NCI-H146 treated with DMSO at 0.1 percent for 48 hours (cell line): ENCODE results near the gene CD163L1.
"Not testable (repeated sequence)": the region's sequence is repeated elsewhere in the genome, so short reads cannot be mapped to it uniquely, and the experiment has no call there.

Source experiments
- DNase-seq: peaks from one replicate; lab custom pipeline; 2025; ENCODE audit not compliant: unreplicated experiment; lab: John Stamatoyannopoulos, UW

Gene CD163L1

DNA sequence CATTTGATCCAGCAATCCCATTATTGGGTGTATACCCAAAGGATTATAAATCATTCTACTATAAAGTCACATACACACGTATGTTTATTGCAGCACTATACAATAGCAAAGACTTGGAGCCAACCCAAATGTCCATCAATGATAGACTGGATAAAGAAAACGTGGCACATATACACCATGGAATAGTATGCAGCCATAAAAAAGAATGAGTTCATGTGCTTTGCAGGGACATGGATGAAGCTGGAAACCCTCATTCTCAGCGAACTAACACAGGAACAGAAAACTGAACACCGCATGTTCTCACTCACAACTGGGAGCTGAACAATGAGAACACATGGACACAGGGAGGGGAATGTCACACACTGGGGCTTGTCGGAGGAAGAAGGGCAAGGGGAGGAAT, 106.2 kb downstream of the CD163L1 start:
- not testable (repeated sequence) for DNase-seq

GRCh38 chr12:7327918-7328317, 116.0 kb downstream of the CD163L1 start:
- DNase-seq: no peak

- DNase-seq: no peak
These were observed 119.8 kb downstream of the CD163L1 start for GRCh38 chr12:7324176-7324575.

DNA sequence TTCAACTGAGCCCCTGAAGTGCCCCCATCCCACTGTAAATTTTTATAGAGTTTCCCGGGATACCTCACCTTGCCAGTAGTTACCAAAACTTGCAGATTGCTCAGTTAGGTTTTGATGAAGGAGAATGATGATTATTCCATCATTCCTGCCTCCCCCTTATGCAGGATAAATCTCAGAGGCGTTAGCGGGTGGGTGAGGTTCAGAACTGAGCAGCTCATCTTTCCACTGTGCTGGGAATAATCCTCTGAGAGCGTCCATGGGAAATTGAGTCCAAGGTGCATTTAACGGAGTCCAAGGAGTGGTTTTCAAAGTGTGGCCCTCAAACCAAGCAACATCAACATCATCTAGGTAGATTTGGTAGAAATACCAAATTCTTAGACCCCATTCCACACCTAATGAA, 121.4 kb downstream of the CD163L1 start:
- DNase-seq: no peak

DNA sequence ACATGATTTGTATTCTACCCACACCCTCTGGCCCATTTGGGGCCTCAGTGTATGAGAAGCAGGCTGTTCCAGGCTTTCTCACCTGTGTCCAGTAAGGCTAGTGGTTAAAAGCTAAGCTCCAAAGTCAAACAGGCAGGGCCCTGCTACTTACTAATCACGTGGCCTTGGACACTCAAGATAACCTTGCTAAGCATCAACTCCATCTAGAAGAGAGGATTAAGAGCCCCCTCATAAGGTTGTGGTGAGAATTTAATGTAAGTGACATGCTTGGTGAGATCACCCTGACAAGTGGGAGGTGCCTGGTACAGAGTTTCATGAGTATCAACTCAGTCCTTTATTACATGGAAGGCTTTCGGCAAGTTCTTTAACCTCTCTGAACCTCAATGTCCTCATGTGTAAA, 122.3 kb downstream of the CD163L1 start:
- DNase-seq: no peak

- no peak for DNase-seq
These were observed 124.0 kb downstream of the CD163L1 start for GRCh38 chr12:7319930-7320329.

- DNase-seq: no peak
These were observed 133.9 kb downstream of the CD163L1 start for GRCh38 chr12:7310070-7310469.
